AG04450 (cell line): Measurements from ENCODE around the gene TMEM138. TPM values are rescaled to one million over a fixed set of nuclear protein-coding genes. Genes with fewer than 3 reads are reported as not detected.

Experiments
- CTCF ChIA-PET: fragments of 300-600, 350-600 bp; formaldehyde crosslinking; extraction: SDS; loops from one replicate; lab custom pipeline; 2022; ENCODE audit warnings: antibody characterized with exemption, inconsistent platforms; lab: Charles Lee
- POLR2A ChIA-PET: fragments of 350-600 bp; formaldehyde crosslinking; extraction: SDS; loops from one replicate; lab custom pipeline; 2021; ENCODE audit warnings: antibody characterized with exemption, inconsistent platforms; lab: Yijun Ruan, JAX
- DNase-seq: peaks from one replicate; pipeline ENCODE4 v3.0.0-alpha.2; 2011; ENCODE audit warnings: low read depth, low spot score
- H3K27ac ChIP-seq: one replicate; pipeline ENCODE4 v1.5.1; 2012; ENCODE audit warnings: low read depth, low read length, control low read depth
- H3K27me3 ChIP-seq: one replicate; pipeline ENCODE4 v1.6.0; 2012; ENCODE audit warnings: low read length; ENCODE audit not compliant: control insufficient read depth, insufficient read depth
- H3K4me3 ChIP-seq: 2 replicates; pipeline ENCODE4 v1.5.1; 2011; ENCODE audit warnings: mild to moderate bottlenecking, low read depth, low read length, control low read depth
- H3K9me3 ChIP-seq: 2 replicates; pipeline ENCODE4 v1.5.1; 2012; ENCODE audit warnings: low read length; ENCODE audit not compliant: control insufficient read depth, insufficient read depth
- polyA plus RNA-seq: library from polyadenylated mRNA; depleted of rRNA; stranded (reverse); fragments of >200 nt; gene quantifications from 2 replicates; pipeline ENCODE4 v1.2.3, GENCODE V29; 2011
- TF ChIP-seq, protein P1 (sequence below): IDR thresholded peaks from 2 replicates; pipeline ENCODE4 v1.5.1; 2011; ENCODE audit warnings: low read depth, low read length, control low read depth, inconsistent platforms

Gene TMEM138
- polyA plus RNA-seq, 1 experiment, result 79.2 TPM

DNA sequence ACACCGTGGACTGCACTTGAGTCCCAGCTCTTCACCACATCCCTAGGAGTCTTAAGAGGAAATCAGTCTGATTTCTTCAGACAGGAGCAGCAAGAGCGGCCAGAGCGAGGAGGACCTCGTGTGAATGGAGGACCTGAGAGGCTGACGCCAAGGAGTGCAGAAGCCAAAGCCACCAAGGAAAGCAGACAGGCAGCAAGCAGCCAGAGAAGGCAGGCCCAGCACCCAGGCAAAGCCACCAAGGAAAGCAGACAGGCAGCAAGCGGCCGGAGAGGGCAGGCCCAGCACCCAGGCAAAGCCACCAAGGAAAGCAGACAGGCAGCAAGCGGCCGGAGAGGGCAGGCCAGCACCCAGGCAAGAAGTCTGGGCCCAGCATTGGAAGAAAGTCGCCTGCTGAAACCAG, 12.3 kb upstream of the TMEM138 start:
- no peaks in the 10 kb centered on the region for H3K9me3 ChIP-seq
- H3K4me3 ChIP-seq, result no peak overlapping the region
- H3K27ac ChIP-seq, result no peak overlapping the region
- DNase-seq, result no peak
- ChIA-PET POLR2A (interaction anchor here (1.8 to 2.8 kb wide), 2 partner anchors 11 to 22 kb away, joined by 5 to 19 read pairs; partner anchors contain the start of genes CYB561A3 and TMEM138), CTCF (interaction anchor here (2.9 kb wide), 1 partner anchor 14 kb away, joined by 17 read pairs; no protein-coding TSS in a partner anchor)
- no peaks in the 10 kb centered on the region for H3K27me3 ChIP-seq
- TF ChIP-seq, protein P1, sequence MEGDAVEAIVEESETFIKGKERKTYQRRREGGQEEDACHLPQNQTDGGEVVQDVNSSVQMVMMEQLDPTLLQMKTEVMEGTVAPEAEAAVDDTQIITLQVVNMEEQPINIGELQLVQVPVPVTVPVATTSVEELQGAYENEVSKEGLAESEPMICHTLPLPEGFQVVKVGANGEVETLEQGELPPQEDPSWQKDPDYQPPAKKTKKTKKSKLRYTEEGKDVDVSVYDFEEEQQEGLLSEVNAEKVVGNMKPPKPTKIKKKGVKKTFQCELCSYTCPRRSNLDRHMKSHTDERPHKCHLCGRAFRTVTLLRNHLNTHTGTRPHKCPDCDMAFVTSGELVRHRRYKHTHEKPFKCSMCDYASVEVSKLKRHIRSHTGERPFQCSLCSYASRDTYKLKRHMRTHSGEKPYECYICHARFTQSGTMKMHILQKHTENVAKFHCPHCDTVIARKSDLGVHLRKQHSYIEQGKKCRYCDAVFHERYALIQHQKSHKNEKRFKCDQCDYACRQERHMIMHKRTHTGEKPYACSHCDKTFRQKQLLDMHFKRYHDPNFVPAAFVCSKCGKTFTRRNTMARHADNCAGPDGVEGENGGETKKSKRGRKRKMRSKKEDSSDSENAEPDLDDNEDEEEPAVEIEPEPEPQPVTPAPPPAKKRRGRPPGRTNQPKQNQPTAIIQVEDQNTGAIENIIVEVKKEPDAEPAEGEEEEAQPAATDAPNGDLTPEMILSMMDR, result no peak

- ChIA-PET POLR2A (interaction anchor here (1.8 kb wide), 1 partner anchor 22 kb away, joined by 5 read pairs; no protein-coding TSS in a partner anchor), CTCF (no interaction called here)
- H3K9me3 ChIP-seq, result no peaks in the 10 kb centered on the region
- no peak overlapping the region for H3K4me3 ChIP-seq
- H3K27me3 ChIP-seq, result no peaks in the 10 kb centered on the region
- no peak for DNase-seq
- H3K27ac ChIP-seq, result no peak overlapping the region
- TF ChIP-seq, protein P1, result no peak
Measured at GRCh38 chr11:61350336-61350735, 11.8 kb upstream of the TMEM138 start.

DNA sequence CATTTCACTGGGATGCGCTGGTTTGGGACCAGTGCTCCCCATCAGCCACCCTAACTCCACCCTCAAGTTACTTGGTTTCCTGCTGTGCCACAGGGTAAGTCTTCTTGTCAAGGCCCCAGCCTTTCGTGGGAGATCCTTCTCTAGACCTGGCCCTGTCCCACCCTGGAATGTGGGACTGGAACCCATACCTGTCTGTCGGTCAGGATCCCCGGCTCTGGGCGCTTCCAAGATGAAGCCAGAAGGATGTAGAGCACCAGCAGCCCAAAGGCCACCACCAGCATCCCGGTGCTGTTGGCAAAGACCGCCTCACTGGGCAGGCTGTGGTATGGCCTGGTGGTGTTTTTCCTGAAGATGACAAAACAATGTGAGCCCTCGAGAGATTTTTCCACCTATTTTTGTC, 11.4 kb upstream of the TMEM138 start:
- H3K27me3 ChIP-seq, result no peaks in the 10 kb centered on the region
- CTCF ChIA-PET, result no interaction called here
- TF ChIP-seq, protein P1, result no peak
- no peak for DNase-seq
- H3K4me3 ChIP-seq, result no peak overlapping the region
- H3K27ac ChIP-seq, result no peak overlapping the region
- no peaks in the 10 kb centered on the region for H3K9me3 ChIP-seq
- POLR2A ChIA-PET, result interaction anchor here (1.8 kb wide), 1 partner anchor 23 kb away, joined by 5 read pairs; no protein-coding TSS in a partner anchor

GRCh38 chr11:61352038-61352437, 10.1 kb upstream of the TMEM138 start:
- DNase-seq, result no peak
- CTCF ChIA-PET, result interaction anchor here (1.0 to 1.4 kb wide), 2 partner anchors 16 to 34 kb away, joined by 3 to 9 read pairs; no protein-coding TSS in a partner anchor
- TF ChIP-seq, protein P1, result no peak
- no peak overlapping the region for H3K4me3 ChIP-seq
- H3K9me3 ChIP-seq, result no peaks in the 10 kb centered on the region
- POLR2A ChIA-PET, result interaction anchor here (2.2 kb wide), 1 partner anchor 9 kb away, joined by 7 read pairs; the partner anchor contains the start of gene CYB561A3
- H3K27me3 ChIP-seq, result no peaks in the 10 kb centered on the region
- H3K27ac ChIP-seq, result no peak overlapping the region

- ChIA-PET CTCF (interaction anchor here (1.2 to 1.7 kb wide), 2 partner anchors 17 to 32 kb away, joined by 3 to 9 read pairs; no protein-coding TSS in a partner anchor), POLR2A (interaction anchor here (2.2 kb wide), 1 partner anchor 8 kb away, joined by 7 read pairs; the partner anchor contains the start of gene CYB561A3)
- Histone ChIP-seq H3K27ac (no peak overlapping the region), H3K9me3 (no peaks in the 10 kb centered on the region), H3K27me3 (no peaks in the 10 kb centered on the region), H3K4me3 (no peak overlapping the region)
- DNase-seq, result no peak
- TF ChIP-seq, protein P1, result no peak
Measured at GRCh38 chr11:61353131-61354067, 8.8 kb upstream of the TMEM138 start.
